ENCODE results near the gene NDUFS8.

NDUFS8 gene

DNA sequence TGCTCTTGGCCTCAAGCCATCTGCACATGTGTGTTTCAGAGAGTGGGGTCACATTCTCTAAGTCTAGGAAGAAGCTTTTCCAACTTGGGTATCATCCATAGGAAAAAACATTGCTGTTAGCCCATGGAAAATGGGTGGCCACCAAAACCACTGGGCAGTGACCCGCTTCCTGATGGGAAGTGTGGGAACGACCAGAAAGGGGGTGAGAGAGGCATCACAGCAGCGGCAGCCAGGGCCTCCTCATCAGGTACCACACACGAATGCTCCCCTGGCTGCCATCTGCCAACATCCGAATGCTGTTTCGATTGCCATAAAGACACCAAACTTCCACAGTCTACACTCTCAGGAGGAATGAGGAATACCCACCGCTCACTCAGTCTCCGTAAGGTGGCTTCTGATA is 50.4 kb downstream of the NDUFS8 start:
- DNase-seq (ENCODE audit: low spot score) = no peak

DNA sequence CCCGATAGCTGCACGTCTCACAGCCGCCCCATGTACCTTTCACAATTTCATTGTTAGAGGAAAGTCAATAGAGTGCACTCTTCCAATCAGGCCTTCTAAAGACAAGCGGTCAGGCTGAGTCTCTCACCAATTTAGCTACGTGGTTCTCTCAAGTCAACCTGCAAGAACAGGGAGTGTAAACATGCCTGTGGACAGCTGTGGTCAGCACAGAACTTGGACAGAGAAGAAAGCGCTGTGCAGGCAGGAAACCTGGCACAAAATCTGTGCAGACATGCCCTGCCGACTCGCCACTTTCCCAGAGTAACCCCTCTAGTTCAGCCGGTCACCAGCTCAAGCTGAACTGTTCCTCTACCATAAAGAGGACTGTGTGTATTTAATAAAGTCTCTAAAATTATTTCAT is 51.2 kb downstream of the NDUFS8 start:
- DNase-seq (ENCODE audit: low spot score) = no peak

DNA sequence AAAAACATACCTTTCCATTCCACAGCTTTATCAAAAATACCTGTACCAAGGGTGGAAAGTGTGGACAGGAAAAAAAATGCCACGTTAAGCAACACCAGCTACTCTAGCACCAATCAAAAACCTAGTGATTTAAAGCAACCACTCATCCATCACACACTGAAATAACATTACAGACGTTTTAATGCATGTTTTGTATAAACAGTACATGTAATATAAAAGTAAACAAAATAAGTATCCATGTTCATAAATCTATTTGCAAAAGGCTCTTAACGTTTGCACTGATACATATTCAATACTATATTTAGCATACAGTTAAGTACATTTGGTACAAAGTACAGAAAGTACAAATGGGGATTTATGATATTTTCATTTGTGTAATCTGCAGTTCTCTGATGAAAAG is 52.0 kb downstream of the NDUFS8 start:
- DNase-seq (ENCODE audit: low spot score) = no peak

DNA sequence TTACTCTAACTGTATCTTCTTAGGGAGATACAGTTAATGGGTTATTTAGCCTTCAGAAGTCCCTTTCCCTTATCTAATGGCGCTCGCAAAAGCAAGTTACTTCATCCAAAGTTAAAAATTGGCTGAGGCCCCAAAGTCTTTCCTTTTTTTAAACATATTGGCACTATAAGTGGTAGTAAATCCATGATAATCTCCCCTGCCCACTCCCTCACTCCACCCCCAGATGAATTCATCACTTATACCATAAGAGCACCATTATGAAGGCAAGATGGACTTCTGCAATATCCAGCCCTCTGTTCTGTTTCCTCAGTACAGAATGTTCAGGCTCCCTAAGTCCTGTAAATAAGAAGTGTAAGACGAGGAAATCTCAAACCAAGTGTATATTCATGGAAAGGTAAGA is 53.0 kb downstream of the NDUFS8 start:
- no peak for DNase-seq (ENCODE audit: low spot score)
